HCT116 (cell line): Measurements from ENCODE around the gene LRP1. TPM values are rescaled to one million over a fixed set of nuclear protein-coding genes. Genes with fewer than 3 reads are reported as not detected.

Source experiments
- ATAC-seq: fragments of 200-7000 bp; cut with Tn5 transposase; 2 replicates; pipeline ENCODE4 v1.9.1; 2020; ENCODE audit warnings: mild to moderate bottlenecking, moderate library complexity
- BruUV-seq: library from RNA; stranded (reverse); fragments of 400-500 nt; replicated peaks from 2 replicates; lab custom pipeline; 2021; lab: Mats Ljungman, UMichigan
- CTCF ChIA-PET: fragments of 300-600 bp; sonication (Branson Sonifier 250); formaldehyde crosslinking; loops from one replicate; lab custom pipeline; 2021; ENCODE audit warnings: antibody characterized with exemption; lab: Charles Lee
- POLR2A ChIA-PET: fragments of 300-600, 350-600 bp; sonication (Branson Sonifier 250); formaldehyde crosslinking; loops from one replicate; lab custom pipeline; 2021; ENCODE audit warnings: antibody characterized with exemption; lab: Charles Lee
- RAD21 ChIA-PET, 2 experiments: fragments of 300-600 bp; sonication (Branson Sonifier 250); formaldehyde crosslinking; loops; one replicate each; lab custom pipeline; 2023; ENCODE audit warnings: low total read pairs in 2 of 2; ENCODE audit not compliant: uncharacterized antibody in 2 of 2, unreplicated experiment in 2 of 2, low non-redundant PET in 1 of 2; lab: Charles Lee
- DNase-seq: peaks from one replicate; pipeline ENCODE4 v3.0.0-alpha.2; 2010; ENCODE audit warnings: low read depth, low spot score
- H2AFZ ChIP-seq: fragments of 200-600 bp; shearing (Covaris generic), sonication (generic); 2 replicates; pipeline ENCODE4 v1.6.1; 2017; ENCODE audit warnings: low read depth, mixed run types, mixed read lengths, antibody characterized with exemption, low read length; ENCODE audit not compliant: poor library complexity, severe bottlenecking
- H3K27ac ChIP-seq: 2 replicates; pipeline ENCODE4 v1.5.1; 2012; ENCODE audit warnings: low read depth, low read length
- H3K27me3 ChIP-seq: fragments of 200-600 bp; sonication (generic); 2 replicates; pipeline ENCODE4 v1.6.1; 2016; ENCODE audit warnings: mixed run types, low read length, mixed read lengths; ENCODE audit not compliant: insufficient read depth
- H3K36me3 ChIP-seq, 2 experiments: fragments of 200-500 bp in 1 of 2; fragments of 200-600 bp in 1 of 2; sonication (Bioruptor generic) in 1 of 2; sonication (generic) in 1 of 2; 2 replicates each; pipeline versions ENCODE4 v1.5.1 to v1.6.1; 2014 to 2016; ENCODE audit warnings: low read length in 2 of 2, inconsistent platforms in 1 of 2, mixed read lengths in 1 of 2, mixed run types in 1 of 2; ENCODE audit not compliant: insufficient read depth in 2 of 2, control insufficient read depth in 1 of 2
- H3K4me1 ChIP-seq, 2 experiments: fragments of 200-600 bp in 1 of 2; sonication (generic) in 1 of 2; 2 replicates each; pipeline versions ENCODE4 v1.5.1 to v1.6.1; 2012 to 2017; ENCODE audit warnings: low read length in 2 of 2, inconsistent platforms in 1 of 2, mild to moderate bottlenecking in 1 of 2, mixed read lengths in 1 of 2, mixed run types in 1 of 2, moderate library complexity in 1 of 2; ENCODE audit not compliant: insufficient read depth in 2 of 2, control insufficient read depth in 1 of 2
- H3K4me2 ChIP-seq: fragments of 200-600 bp; sonication (generic); 2 replicates; pipeline ENCODE4 v1.6.1; 2017; ENCODE audit warnings: mixed run types, low read length, mixed read lengths
- H3K4me3 ChIP-seq, 2 experiments: fragments of 200-600 bp in 1 of 2; sonication (generic) in 1 of 2; replicated peaks in 1 of 2; 2 replicates each; pipeline ENCODE4 v1.5.1; 2011 to 2016; ENCODE audit warnings: low read length in 2 of 2, control low read depth in 1 of 2, low read depth in 1 of 2, mild to moderate bottlenecking in 1 of 2, mixed read lengths in 1 of 2, mixed run types in 1 of 2
- H3K79me2 ChIP-seq: fragments of 200-600 bp; sonication (generic); 2 replicates; pipeline ENCODE4 v1.6.1; 2017; ENCODE audit warnings: mild to moderate bottlenecking, mixed run types, low read length, moderate library complexity, mixed read lengths; ENCODE audit not compliant: insufficient read depth
- H3K9ac ChIP-seq: fragments of 200-600 bp; sonication (generic); 2 replicates; pipeline ENCODE4 v1.6.1; 2016; ENCODE audit warnings: low read length, mixed read lengths
- H3K9me2 ChIP-seq: fragments of 200-600 bp; sonication (generic), shearing (Covaris generic); 2 replicates; pipeline ENCODE4 v1.6.1; 2017; ENCODE audit warnings: mixed run types, mild to moderate bottlenecking, moderate library complexity; ENCODE audit not compliant: insufficient read depth
- H3K9me3 ChIP-seq, 2 experiments: fragments of 200-500 bp in 1 of 2; fragments of 200-600 bp in 1 of 2; sonication (Bioruptor generic) in 1 of 2; sonication (generic) in 1 of 2; 2 replicates each; pipeline ENCODE4 v1.6.1; 2014 to 2017; ENCODE audit warnings: low read length in 2 of 2, mixed read lengths in 2 of 2, inconsistent platforms in 1 of 2, low read depth in 1 of 2, mild to moderate bottlenecking in 1 of 2, mixed run types in 1 of 2, moderate library complexity in 1 of 2; ENCODE audit not compliant: control insufficient read depth in 1 of 2, insufficient read depth in 1 of 2
- H4K20me1 ChIP-seq: fragments of 200-600 bp; sonication (generic), shearing (Covaris generic); 2 replicates; pipeline ENCODE4 v1.6.1; 2017; ENCODE audit warnings: mixed run types, mild to moderate bottlenecking, moderate library complexity; ENCODE audit not compliant: insufficient read depth
- CBX3 ChIP-seq: IDR thresholded peaks from 2 replicates; pipeline ENCODE4 v1.6.1; 2012; ENCODE audit warnings: low read depth
- CEBPB ChIP-seq: IDR thresholded peaks from 2 replicates; pipeline ENCODE4 v1.6.1; 2012; ENCODE audit warnings: low read depth
- CTCF ChIP-seq, 3 experiments: fragments of 200-600 bp in 1 of 3; sonication (generic) in 1 of 3; IDR thresholded peaks in 2 of 3; conservative IDR thresholded peaks in 1 of 3; 2 replicates each; pipeline ENCODE4 v1.5.1; 2012 to 2017; ENCODE audit warnings: low read depth in 2 of 3, low read length in 2 of 3, antibody characterized with exemption in 1 of 3, borderline replicate concordance in 1 of 3, control low read depth in 1 of 3, mild to moderate bottlenecking in 1 of 3, mixed read lengths in 1 of 3, mixed run types in 1 of 3, moderate library complexity in 1 of 3; ENCODE audit not compliant: insufficient read depth in 1 of 3
- EGR1 ChIP-seq: IDR thresholded peaks from 2 replicates; pipeline ENCODE4 v1.6.1; 2012; ENCODE audit warnings: low read depth
- EZH2 ChIP-seq: fragments of 200-600 bp; sonication (generic); IDR thresholded peaks from 2 replicates; pipeline ENCODE4 v1.6.1; 2017; ENCODE audit warnings: antibody characterized with exemption, mixed run types
- FOSL1 ChIP-seq: IDR thresholded peaks from 2 replicates; pipeline ENCODE4 v1.6.1; 2012; ENCODE audit warnings: low read depth
- MAX ChIP-seq: IDR thresholded peaks from 2 replicates; pipeline ENCODE4 v1.6.1; 2012
- RAD21 ChIP-seq: IDR thresholded peaks from 2 replicates; pipeline ENCODE4 v1.6.1; 2012; ENCODE audit warnings: low read depth, mild to moderate bottlenecking
- SP1 ChIP-seq: IDR thresholded peaks from 2 replicates; pipeline ENCODE4 v1.6.1; 2012; ENCODE audit warnings: low read depth
- TCF7L2 ChIP-seq: IDR thresholded peaks from 2 replicates; pipeline ENCODE4 v1.7.0; 2011; ENCODE audit warnings: borderline replicate concordance, inconsistent platforms; ENCODE audit not compliant: insufficient read depth, insufficient read length; ENCODE audit errors: extremely low read depth
- ZBTB33 ChIP-seq: IDR thresholded peaks from 2 replicates; pipeline ENCODE4 v1.6.1; 2011; ENCODE audit warnings: mild to moderate bottlenecking, low read length, moderate library complexity; ENCODE audit not compliant: insufficient replicate concordance; ENCODE audit errors: extremely low read depth
- ZFX ChIP-seq: fragments of 450-650 bp; IDR thresholded peaks from 2 replicates; pipeline ENCODE4 v1.6.1; 2017
- ZNF274 ChIP-seq: fragments of 200-500 bp; sonication (Bioruptor generic); IDR thresholded peaks from 2 replicates; pipeline ENCODE4 v1.6.1; 2014; ENCODE audit warnings: mild to moderate bottlenecking, low read depth, low read length, inconsistent platforms
- intact Hi-C: fragments of 100-400 bp; cut with micrococcal nuclease; formaldehyde crosslinking; loops from 2 replicates; pipeline ENCODE4 v1.10.0; 2022
- total RNA-seq: library from RNA; stranded (reverse); gene quantifications from one replicate; pipeline ENCODE4 v1.2.1, GENCODE V29; 2021; ENCODE audit not compliant: unreplicated experiment

LRP1 gene
- total RNA-seq, 1 experiment from 2014 or later: 12.0 TPM

DNA sequence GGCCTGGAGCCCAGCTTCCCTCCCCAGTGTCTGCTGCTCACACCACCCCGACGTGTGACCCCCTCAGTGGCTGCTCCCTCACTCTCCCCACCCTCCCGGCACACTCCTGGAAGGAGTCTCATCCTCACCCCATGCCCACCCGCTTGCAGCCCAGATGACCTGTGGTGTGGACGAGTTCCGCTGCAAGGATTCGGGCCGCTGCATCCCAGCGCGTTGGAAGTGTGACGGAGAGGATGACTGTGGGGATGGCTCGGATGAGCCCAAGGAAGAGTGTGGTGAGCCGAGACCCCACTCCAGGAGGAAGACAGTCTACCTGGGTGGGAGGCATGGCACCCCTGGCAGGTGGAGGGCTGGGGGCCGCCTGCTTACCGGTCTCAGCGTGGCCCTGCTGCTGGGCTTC is 73.3 kb downstream of the LRP1 start:
- CTCF ChIA-PET: no interaction called here
- POLR2A ChIA-PET: no interaction called here
- BruUV-seq: no TSS peak
- Histone ChIP-seq H3K9me2 (no peaks in the 10 kb centered on the region), H3K4me1 (no peaks in the 10 kb centered on the region), H3K4me3 (no peak overlapping the region), H4K20me1 (no peaks in the 10 kb centered on the region), H2AFZ (no peak overlapping the region), H3K4me2 (no peak overlapping the region), H3K27ac (no peak overlapping the region), H3K9ac (no peak overlapping the region), H3K27me3 (no peaks in the 10 kb centered on the region), H3K9me3 (no peaks in the 10 kb centered on the region), H3K36me3 (no peaks in the 10 kb centered on the region; a peak in 1 of 4 replicates), H3K79me2 (no peaks in the 10 kb centered on the region)
- TF ChIP-seq CTCF (IDR thresholded peaks at IDR 0.05 in 2 of 3, conservative IDR thresholded peaks at IDR 0.05 in 1 of 3; ENCODE audit: borderline replicate concordance in 1 of 3, insufficient read depth in 1 of 3, low read depth in 2 of 3, low read length in 2 of 3): no peak
- TF ChIP-seq CEBPB: no peak
- TF ChIP-seq ZBTB33: no peak
- TF ChIP-seq ZNF274: no peak
- TF ChIP-seq CBX3: no peak
- no peak for TF ChIP-seq SP1
- TF ChIP-seq EZH2: no peak
- no peak for TF ChIP-seq RAD21
- TF ChIP-seq FOSL1: no peak
- TF ChIP-seq EGR1: no peak
- TF ChIP-seq TCF7L2: no peak
- TF ChIP-seq ZFX: no peak
- no peak for TF ChIP-seq MAX
- intact Hi-C loops: no loop called here
- no peak for ATAC-seq
- RAD21 ChIA-PET: no interaction called here
- no peak for DNase-seq
